HG03108 (cell line): ENCODE results near the gene VPS72.
"Not testable (repeated sequence)": the region's sequence is repeated elsewhere in the genome, so short reads cannot be mapped to it uniquely, and the experiment has no call there.

Source experiments
- ATAC-seq: cut with Tn5 transposase; IDR thresholded peaks from one replicate; pipeline ENCODE4 v1.9.1; 2021; ENCODE audit warnings: moderate library complexity; ENCODE audit not compliant: unreplicated experiment

Gene VPS72

DNA sequence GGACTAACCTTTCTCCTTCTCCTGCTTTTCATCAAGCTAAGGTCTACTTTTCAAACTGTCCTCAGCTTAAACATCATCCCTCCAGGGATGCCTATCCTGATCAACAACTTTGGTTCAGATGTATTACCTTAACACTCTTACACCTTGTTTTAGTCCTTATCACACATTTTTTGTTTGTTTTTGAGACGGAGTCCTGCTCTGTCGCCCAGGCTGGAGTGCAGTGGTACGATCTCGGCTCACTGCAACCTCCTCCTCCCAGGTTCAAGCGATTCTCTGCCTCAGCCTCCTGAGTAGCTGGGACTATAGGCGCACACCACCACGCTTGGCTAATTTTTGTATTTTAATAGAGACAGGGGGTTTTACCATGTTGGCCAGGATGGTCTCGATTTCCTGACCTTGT is 1.3 kb downstream of the VPS72 start:
- ATAC-seq, result not testable (repeated sequence)

DNA sequence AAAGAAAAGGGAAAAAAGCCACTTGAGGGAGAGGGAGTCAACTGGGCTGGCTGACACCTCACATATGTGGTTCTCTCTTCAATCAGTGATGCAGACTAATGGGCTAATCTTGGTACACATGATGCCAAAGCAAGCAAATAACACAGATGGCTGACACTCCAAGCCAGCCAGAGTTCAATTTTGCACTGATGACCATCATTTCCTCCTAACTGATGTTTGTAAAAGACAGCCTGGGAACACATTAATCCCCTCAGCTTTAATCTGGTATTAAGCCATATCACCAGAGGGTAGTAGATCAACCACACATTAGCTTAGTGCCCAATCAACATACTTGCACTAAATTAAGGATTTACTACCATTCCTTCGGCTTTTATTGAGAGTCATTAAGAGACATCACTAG is 2.8 kb downstream of the VPS72 start:
- ATAC-seq, result no peak

DNA sequence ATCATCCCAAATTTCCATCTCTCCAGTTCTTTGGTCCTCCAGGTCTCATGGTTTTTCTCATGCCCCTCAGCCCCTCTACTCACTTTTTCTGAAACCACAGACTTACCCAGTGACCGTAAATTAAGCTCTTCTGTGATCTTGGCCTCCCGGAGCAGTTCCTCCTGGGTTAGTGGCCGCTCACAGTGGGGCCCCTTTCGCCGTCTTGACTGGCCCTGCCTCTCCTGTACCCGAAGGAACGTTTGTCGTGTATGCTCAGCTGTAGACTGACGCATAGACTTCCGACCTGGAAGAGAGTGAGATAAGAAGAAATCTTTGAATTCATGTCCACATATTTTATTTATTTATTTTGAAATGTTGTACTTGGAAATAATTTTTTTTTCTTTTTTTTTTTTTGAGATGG is 5.8 kb downstream of the VPS72 start:
- ATAC-seq, result no peak

DNA sequence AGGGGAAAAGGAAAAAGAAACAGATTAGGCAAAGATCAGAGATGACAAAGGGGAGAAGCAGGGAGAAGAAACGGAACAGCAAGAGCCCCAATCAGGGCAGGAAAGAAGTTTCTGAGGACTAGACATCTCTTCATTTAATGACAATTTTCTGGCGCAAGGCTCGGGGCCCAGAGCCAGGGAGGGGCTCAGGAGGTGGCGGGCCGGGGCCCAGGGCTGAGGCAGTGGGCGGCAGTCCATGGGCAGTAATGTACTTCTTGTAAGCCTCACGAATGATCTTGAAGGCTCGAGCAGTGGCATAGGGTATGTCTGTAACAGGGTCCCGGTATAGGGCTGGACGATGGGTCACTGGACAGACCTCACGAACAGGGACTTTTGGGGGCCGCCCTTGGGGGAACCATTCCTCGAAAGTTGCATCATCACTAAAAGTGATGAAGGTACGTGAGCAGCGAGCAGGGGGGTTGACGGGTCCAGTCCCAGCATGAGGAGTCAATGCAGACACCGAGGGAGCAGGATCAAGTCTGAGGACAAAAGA is 13.4 kb downstream of the VPS72 start:
- no peak for ATAC-seq

DNA sequence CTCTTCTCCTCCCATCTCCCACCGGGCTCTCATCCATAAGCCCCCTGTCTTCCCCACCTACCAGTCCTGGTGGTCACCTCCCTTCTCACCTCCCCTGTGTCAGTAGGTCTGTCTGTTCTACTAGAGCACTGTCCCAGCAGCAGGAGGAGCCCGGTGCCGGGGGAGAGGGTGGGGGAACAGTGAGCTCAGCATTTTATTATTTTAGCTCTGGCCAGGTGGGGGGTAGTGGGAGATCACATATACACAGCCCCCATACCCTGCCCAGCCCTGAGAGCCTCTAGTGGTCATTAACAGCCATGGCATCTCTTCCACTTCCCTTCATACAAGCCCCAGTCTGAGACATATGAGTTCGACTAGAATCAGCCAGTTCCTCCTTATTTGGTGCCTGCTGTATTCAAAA is 14.1 kb downstream of the VPS72 start, which contains the start of gene TMOD4:
TSS of gene TMOD4 (minus strand) at position 119 of the 400 bp plus-strand sequence. CDS start 1,106 bp downstream, outside the sequence.
- no peak for ATAC-seq

DNA sequence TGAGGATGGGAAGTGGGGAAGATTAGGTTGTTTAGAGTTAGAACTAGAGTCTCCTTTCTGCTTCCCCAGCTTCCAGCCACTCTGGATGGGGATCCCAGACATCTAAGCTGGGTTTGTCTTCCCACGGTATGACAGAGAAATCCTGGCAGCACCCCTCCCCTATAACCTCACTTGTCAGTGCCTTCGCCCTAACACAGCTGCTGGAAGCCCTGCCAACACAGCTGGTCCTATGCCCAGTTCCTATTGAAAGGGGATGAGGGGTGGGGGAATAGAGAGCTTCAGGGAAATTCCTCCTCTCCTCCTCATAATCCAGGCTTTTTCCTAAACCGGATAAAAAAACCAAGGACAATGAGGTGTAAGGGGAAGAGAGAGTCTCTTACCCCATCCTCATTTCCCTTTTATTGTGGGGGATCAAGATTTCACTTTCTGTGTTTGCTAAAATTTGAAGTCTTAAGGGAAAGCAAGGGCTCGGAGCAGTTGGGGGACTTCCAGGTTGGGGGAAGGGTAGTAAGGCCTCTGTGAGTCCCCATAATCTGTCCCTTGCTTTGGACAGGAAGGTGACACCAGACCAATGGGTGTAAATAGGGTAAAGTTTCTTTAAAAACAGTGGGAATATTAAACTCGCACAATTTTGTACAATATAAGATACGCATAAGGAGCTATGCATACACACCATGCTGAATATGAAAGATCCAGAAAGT is 14.8 kb downstream of the VPS72 start:
- no peak for ATAC-seq

DNA sequence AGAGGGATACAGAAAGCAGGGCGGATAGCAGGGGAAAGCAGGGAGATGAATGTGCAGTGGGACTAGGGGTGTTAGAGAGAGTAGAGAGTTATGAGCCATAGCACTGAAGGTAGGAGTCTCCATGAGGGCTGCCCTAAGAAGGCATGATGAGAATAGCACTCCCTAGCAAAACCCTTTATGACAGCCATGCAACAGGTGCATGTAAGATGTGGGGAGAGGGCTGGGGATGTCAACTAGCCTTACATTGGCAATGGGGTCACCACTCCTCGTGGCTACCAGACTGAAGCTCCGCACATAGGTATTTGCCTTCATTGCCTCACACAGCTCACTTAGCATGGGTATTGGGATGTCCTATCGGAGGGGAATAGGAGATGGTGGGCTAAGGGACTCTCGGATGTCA is 18.8 kb downstream of the VPS72 start:
- no peak for ATAC-seq

DNA sequence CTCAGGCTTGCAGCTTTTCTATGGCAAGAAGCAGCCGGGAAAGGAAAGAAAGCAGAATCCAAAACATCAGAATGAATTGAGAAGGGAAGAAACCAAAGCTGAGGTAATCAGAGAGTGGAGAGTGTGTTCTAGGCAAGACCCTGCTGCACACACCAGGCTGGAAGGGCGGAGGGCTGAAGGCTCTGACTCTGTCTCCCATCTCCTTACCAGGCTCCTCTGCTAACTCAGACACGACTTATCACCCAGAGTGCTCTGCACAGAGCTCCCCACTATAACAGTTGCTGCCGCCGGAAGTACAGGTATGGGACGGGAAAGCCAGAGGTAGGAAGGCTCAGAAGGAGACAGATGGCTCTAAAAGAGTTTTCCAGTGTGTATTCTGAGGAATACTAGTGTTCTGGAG is 22.9 kb downstream of the VPS72 start:
- no peak for ATAC-seq

DNA sequence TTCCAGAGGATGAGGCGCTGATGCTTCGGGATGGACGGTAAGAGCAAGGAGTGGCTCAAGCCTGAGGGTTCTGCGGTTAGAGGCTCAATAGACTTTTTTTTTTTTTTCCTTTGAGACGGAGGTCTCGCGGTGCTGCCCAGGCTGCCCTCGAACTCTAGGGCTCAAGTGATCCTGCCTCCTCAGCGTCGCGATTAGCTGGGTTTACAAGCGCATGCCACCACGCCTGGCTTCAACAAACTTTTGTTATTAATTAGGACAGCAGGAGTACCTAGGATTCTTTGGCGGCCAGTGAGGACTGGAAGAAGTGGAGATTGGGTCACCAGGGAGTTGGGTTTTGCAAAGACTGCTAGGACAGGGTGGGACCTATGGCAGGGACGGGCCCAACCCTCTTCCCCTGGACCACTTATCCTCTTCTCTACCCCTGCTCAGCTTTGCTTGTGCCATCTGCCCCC is 23.5 kb downstream of the VPS72 start:
- peak; percentile 3 for ATAC-seq

DNA sequence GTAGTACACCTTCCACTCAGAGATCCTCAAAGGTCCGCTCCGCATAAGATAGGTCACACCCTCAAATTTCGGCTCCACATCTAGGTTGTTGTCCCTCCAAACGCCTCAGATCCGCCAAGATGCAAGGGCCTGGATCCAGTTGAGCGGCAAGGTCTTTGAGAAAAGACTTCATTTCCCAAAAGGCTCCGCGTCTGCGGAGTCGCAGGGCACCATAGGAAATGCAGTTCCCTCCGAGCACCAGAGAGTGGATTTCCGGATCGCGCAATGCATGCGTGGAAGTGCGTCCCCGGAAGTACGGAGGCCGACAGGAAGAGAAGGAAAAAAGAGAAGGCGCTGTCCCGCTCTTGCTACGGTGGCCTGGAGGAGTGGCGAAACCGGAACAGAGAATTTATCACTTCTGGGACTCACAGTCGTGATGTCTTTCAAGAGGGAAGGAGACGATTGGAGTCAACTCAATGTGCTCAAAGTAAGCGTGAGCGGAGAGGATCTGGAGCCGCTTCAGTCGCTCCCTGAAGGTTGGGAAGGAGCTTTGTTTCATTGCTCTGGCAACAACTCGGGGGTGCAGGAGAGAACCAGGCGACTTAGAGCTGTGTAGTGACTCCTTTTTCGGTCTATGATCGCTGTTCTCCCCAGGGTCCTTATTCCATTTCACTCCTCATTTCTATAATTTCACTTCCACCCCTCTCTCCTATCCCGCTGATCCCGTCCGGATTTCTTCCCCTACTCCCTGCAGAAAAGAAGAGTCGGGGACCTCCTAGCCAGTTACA is 24.1 kb downstream of the VPS72 start, which contains the start of the genes LYSMD1 and SCNM1:
TSS of gene LYSMD1 (minus strand) at position 165 of the 767 bp plus-strand sequence. CDS start 644 bp downstream, outside the sequence.
TSS of gene SCNM1 (plus strand) at position 407 of the 767 bp plus-strand sequence. CDS start at position 416, 9 bp downstream.
- peak; percentile 83 for ATAC-seq

DNA sequence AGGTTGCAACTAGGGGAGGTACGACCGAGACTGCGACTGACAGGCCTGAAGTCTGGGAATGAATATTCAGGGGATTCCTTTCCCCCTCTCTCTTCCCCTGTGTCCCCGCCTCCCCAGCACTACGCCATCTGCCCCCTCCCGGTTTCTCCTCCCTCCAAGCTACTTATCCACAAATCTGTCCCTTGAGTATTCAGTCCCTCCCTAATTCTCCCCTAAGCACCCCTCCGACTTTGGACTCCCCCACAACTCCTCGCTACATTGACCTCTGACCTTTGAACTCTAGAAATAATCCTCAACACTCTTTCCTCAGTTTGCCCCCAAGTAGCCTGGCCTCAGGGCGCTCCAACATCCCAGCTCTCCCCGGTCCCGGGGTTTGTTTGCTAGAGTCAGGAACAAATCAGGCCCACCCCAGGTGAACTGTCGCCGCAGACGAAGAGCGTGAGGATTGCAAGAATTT is 24.7 kb downstream of the VPS72 start:
- no peak for ATAC-seq

DNA sequence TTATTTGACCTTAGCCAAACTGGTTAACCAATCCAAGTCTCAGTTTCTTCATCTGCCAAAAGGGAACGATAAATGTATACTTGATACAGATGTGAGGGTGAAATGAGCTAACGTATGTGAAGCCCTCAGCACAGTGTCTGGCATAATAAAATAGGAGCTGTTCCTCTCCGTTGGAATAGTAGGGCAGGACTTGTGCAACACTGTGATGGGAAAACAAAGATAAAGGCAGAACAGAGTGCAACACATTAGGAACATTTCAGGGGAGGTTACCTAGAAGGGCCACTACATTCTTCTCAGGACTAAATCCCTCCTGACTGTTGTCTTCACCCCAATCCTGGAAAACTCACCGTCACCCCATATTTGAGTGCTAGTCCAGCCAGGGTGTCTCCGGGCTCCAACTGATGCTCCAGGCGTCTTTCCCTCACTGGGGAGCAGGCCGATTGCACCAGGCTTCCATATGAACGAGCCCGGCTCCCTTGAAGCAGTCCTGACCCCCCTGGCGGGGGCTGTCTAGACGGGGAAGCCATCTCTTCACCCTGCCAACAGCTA is 25.2 kb downstream of the VPS72 start:
- no peak for ATAC-seq

DNA sequence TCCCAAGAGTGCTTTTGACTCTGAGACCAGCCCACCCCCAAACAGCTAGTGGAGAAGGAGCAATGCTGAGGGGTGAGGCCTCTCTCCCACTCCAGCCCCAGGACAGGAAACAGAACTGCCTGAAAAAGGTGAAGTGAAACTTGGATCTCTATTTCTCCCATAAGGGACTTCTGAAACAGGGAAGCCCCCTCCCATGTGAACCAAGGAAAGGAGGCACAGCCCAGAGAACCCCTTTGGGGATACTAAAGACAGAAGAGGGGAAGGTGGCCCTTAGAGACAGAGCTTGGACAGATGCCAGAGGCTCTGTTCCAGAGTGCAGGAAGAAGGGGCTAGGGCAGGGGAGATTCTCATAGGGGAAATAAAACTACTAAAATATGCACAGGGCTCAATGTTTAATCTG is 30.6 kb downstream of the VPS72 start:
- no peak for ATAC-seq

DNA sequence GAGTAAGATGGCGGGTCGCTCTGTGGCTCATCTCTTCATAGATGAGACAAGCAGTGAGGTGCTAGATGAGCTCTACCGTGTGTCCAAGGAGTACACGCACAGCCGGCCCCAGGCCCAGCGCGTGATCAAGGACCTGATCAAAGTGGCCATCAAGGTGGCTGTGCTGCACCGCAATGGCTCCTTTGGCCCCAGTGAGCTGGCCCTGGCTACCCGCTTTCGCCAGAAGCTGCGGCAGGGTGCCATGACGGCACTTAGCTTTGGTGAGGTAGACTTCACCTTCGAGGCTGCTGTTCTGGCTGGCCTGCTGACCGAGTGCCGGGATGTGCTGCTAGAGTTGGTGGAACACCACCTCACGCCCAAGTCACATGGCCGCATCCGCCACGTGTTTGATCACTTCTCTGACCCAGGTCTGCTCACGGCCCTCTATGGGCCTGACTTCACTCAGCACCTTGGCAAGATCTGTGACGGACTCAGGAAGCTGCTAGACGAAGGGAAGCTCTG is 31.2 kb downstream of the VPS72 start:
- ATAC-seq, result no peak

DNA sequence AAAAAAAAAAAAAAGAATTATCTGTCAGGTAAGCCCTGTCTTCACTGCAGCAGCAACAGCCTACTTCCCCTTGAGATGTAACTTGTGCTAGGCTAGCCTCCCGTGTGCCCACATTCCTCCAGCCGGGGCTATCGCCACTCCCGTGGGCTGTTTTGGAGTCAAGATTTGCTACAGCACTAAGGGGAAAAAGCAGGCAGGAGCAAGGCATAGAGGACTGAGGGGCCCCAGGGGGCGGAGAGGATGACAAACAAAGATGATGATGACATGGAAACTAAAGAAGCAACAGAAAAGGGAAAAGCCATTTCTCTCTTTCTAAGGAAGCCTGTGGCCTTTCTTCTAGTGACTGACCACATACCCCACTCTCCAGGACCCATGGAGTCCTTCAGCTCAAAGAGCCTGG is 31.7 kb downstream of the VPS72 start:
- no peak for ATAC-seq

DNA sequence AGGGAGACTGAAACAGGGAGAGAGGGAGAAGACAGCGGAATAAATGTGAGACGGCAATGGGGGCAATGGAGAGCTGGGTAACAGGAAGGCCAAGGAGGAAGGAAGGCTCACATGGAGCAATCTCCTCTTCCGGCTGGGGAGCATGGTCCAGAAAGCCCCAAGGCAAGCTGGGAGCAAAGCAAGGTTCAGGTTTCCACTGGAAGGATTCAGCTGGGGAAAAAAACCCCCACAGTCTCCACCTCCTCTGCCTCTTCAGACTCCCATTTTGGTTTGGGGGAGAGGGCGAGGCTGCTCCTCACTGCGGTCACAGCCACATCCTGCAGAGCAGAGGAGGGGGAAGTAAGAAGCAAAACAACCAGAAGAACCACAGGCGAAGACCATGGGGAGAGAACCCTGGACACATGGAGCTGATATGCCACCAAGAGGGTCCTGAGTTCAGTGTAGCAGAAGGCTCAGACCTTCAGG is 32.9 kb downstream of the VPS72 start:
- no peak for ATAC-seq

DNA sequence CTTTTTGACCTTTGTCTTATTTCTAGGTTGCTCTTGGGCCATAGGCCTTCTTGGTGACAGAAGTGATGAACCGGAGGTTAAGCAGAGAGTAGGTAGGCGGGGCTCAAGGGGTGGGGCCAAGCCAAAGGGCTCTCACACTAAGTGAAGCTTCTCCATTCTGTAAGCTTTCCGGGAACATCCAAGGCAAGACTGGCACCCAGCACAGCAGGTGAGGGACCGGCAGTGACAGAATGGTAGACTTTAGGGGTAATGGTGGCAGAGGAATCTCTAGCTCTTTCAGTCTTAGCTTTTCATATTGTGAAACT is 33.5 kb downstream of the VPS72 start, which contains the start of gene TNFAIP8L2:
TSS of gene TNFAIP8L2 (plus strand) at position 135 of the 305 bp plus-strand sequence. CDS start 2,049 bp downstream, outside the sequence.
- peak; percentile 54 for ATAC-seq

DNA sequence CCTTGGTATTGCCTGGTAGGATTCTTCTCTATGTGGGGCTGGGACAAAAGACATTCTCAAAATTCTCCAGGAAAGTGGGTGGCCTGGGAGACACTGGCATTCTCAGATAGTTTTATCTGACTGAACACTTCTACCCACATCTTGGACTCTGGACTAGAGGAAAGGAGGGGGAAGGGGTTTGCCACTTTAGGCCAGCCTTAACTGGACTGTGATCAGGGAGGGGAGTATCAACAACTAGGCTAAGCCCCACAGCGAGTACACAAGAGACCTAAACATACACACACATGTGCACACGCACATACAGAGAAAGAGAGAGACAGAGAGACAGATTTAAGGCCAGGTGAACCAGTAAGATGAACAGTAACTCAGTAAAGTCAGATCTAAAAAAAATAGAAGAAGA is 42.3 kb downstream of the VPS72 start:
- ATAC-seq, result no peak

DNA sequence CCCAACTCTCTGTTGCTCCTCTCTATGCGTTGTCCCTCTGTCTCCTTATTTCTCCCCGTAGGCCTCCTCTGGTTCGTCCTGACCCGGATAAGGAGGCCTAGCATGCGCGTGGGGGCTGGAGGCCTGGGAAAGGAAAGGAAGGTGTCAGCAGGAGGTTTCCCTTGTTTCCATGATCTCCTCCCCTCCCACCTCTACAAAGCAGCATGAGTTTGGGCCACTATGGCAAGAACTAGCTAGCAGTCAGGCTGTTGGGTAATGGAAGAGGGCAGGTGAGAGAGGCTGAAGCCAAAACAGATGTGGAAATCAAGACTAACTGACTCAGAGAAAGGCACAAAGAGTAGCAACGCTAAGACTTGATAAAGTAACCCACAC is 42.9 kb downstream of the VPS72 start:
- ATAC-seq, result no peak

DNA sequence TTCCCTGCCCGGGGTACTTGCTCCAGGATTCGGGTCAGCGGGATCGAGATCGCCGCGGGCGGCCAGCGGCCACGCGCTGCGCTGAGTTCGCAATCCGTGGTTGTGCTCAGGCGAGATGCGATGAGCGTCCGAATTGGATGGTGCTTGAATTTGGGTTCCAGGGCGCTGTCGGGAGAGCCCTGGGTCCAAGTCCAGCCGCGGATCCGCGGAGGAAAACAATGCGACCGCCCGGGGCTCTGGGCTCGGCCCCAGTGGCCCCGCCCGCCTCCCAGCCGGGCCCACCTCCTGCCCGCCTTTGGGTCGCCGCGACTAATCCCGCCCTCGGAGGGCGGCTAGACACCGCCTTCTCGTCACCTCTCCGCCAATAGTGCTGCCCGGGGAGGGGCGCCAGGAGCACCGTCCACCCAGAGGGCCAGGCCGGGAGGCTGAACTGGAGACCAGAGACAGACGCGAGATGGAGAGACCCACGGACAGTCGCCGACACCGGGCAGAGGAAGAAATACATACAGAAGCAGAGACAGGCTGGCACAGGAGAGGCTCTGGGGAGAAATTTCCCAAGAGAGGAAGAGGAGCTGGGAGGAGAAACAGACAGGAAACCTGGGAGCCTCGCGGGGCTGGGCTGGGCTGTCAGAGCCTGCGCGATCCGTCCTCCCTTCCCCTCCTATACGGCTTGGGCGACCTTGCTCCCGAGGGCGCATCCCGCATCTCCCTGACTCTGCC is 43.4 kb downstream of the VPS72 start, which contains the start of gene SEMA6C:
TSS of gene SEMA6C (minus strand) at position 220 of the 720 bp plus-strand sequence. CDS start 4,010 bp downstream, outside the sequence.
- peak; percentile 100 for ATAC-seq
